HCT116 (cell line): ENCODE data around the gene ATP2B1.

Source experiments
- CEBPB ChIP-seq: IDR thresholded peaks from 2 replicates; pipeline ENCODE4 v1.6.1; 2012; ENCODE audit warnings: low read depth
- EGR1 ChIP-seq: IDR thresholded peaks from 2 replicates; pipeline ENCODE4 v1.6.1; 2012; ENCODE audit warnings: low read depth
- EZH2 ChIP-seq: fragments of 200-600 bp; sonication (generic); IDR thresholded peaks from 2 replicates; pipeline ENCODE4 v1.6.1; 2017; ENCODE audit warnings: antibody characterized with exemption, mixed run types
- EZH2phosphoT487 ChIP-seq: fragments of 200-600 bp; IDR thresholded peaks from 2 replicates; pipeline ENCODE4 v1.6.1; 2018; ENCODE audit warnings: antibody characterized with exemption, borderline replicate concordance
- FOSL1 ChIP-seq: IDR thresholded peaks from 2 replicates; pipeline ENCODE4 v1.6.1; 2012; ENCODE audit warnings: low read depth
- POLR2A ChIP-seq: IDR thresholded peaks from 2 replicates; pipeline ENCODE4 v1.7.0; 2011; ENCODE audit warnings: borderline replicate concordance; ENCODE audit not compliant: insufficient read depth, insufficient read length; ENCODE audit errors: extremely low read depth
- RAD21 ChIP-seq: IDR thresholded peaks from 2 replicates; pipeline ENCODE4 v1.6.1; 2012; ENCODE audit warnings: low read depth, mild to moderate bottlenecking
- SP1 ChIP-seq: IDR thresholded peaks from 2 replicates; pipeline ENCODE4 v1.6.1; 2012; ENCODE audit warnings: low read depth
- TF ChIP-seq, protein P1 (sequence below): IDR thresholded peaks from 2 replicates; pipeline ENCODE4 v1.6.1; 2012
- TF ChIP-seq, protein P2 (sequence below), 3 experiments: fragments of 200-600 bp in 1 of 3; sonication (generic) in 1 of 3; IDR thresholded peaks in 2 of 3; conservative IDR thresholded peaks in 1 of 3; 2 replicates each; pipeline ENCODE4 v1.5.1; 2012 to 2017; ENCODE audit warnings: low read depth in 2 of 3, low read length in 2 of 3, antibody characterized with exemption in 1 of 3, borderline replicate concordance in 1 of 3, control low read depth in 1 of 3, mild to moderate bottlenecking in 1 of 3, mixed read lengths in 1 of 3, mixed run types in 1 of 3, moderate library complexity in 1 of 3; ENCODE audit not compliant: insufficient read depth in 1 of 3

GRCh38 chr12:89733579-89734201 is 25.1 kb upstream of the ATP2B1 start:
- TF ChIP-seq, protein P1, sequence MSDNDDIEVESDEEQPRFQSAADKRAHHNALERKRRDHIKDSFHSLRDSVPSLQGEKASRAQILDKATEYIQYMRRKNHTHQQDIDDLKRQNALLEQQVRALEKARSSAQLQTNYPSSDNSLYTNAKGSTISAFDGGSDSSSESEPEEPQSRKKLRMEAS: no peak
- TF ChIP-seq EZH2phosphoT487 (no peak), POLR2A (no peak), EZH2 (no peak), SP1 (no peak), FOSL1 (no peak), CEBPB (no peak), RAD21 (no peak), EGR1 (no peak)
- TF ChIP-seq, protein P2, sequence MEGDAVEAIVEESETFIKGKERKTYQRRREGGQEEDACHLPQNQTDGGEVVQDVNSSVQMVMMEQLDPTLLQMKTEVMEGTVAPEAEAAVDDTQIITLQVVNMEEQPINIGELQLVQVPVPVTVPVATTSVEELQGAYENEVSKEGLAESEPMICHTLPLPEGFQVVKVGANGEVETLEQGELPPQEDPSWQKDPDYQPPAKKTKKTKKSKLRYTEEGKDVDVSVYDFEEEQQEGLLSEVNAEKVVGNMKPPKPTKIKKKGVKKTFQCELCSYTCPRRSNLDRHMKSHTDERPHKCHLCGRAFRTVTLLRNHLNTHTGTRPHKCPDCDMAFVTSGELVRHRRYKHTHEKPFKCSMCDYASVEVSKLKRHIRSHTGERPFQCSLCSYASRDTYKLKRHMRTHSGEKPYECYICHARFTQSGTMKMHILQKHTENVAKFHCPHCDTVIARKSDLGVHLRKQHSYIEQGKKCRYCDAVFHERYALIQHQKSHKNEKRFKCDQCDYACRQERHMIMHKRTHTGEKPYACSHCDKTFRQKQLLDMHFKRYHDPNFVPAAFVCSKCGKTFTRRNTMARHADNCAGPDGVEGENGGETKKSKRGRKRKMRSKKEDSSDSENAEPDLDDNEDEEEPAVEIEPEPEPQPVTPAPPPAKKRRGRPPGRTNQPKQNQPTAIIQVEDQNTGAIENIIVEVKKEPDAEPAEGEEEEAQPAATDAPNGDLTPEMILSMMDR (IDR thresholded peaks at IDR 0.05 in 2 of 3, conservative IDR thresholded peaks at IDR 0.05 in 1 of 3; ENCODE audit: borderline replicate concordance in 1 of 3, insufficient read depth in 1 of 3, low read depth in 2 of 3, low read length in 2 of 3): no peak
